Activated gamma-delta T cell (primary cell): Measurements from ENCODE around the gene ANKS3.

ENCODE experiments used
- DNase-seq: peaks from one replicate; lab custom pipeline; 2025; lab: John Stamatoyannopoulos, UW

Gene ANKS3

DNA sequence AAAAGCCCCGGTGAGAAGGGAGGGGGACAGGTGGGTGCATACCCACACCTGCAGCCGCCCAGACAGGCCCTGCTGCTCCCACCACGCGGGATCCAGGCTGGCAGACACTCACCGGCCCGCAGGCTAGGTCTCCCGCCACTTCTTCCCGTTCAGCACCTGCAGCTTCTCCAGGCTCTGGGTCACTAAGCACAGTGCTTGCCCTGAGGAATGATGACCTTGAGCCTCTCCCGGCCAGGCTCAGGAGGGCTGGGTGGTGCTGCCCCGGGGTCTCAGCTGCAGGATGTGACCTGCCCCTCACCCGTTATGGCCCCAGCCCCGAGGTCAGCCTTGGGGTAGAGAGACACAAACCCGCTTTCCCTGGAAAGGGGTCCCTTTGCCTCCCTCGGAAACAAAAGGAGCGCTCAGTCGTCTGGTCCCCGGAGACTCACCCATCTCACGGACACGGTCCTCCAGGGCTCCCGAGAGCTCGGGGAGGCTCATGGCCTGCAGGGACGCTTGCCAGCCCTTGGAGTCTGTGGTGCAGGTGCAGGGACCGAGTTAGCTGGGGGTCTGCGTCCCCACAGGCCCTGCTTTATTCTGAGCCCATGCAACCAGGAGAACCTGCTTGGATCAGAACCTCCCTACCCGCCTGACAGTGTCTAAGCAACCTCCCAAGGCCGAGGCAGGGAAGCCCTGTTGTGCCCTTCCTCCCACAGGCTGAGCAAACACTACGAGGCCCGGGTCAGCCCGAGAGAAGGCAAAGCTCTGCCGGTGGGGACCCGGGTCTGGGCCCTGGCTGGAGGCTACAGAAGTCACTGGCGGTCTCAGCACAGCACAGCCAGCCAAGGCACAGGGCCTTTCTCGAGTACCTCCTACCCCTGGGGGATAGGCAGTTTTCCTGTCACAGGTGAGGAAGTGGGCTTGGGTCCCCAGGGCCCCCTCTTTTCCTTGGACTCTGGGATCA, 36.9 kb downstream of the ANKS3 start:
- DNase-seq: no peak

- no peak for DNase-seq
Observed at GRCh38 chr16:4696172-4696904, 37.7 kb downstream of the ANKS3 start.

- DNase-seq: no peak
Observed at GRCh38 chr16:4695473-4696171, 38.4 kb downstream of the ANKS3 start.

DNA sequence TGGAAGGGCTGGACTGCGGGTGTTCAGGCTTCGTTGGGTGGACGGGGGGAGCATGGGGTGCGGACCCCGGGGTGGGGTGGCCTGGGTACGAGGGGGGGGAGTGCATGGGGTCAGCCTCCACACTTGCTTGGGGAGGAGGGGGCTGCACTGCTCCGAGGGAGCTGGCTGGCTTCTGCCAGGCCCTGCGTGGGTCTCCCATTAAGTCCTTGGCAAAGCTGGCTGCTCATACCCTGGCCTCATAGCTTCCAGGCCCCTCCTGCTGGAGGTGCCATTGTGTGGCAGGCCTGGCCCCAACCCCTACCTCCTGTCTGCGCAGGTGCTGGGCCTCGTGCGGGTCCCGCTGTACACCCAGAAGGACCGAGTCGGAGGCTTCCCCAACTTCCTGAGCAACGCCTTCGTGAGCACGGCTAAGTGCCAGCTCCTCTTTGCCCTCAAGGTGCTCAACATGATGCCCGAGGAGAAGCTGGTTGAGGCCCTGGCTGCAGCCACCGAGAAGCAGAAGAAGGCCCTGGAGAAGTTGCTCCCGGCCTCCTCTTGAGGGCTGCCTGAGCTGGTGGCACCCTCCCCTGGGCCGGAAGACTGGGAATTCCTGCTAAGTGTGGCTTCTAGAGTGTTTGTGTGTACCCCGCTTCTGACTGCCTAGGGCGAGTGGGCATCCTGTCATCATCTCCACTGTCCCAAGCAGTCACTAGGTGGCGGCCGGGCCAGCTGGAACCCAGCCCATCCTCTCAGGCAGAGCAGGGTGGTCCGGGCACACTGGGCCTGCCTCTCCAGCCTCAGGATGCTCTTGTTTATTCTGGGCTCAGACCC, 39.2 kb downstream of the ANKS3 start:
- DNase-seq: no peak

DNA sequence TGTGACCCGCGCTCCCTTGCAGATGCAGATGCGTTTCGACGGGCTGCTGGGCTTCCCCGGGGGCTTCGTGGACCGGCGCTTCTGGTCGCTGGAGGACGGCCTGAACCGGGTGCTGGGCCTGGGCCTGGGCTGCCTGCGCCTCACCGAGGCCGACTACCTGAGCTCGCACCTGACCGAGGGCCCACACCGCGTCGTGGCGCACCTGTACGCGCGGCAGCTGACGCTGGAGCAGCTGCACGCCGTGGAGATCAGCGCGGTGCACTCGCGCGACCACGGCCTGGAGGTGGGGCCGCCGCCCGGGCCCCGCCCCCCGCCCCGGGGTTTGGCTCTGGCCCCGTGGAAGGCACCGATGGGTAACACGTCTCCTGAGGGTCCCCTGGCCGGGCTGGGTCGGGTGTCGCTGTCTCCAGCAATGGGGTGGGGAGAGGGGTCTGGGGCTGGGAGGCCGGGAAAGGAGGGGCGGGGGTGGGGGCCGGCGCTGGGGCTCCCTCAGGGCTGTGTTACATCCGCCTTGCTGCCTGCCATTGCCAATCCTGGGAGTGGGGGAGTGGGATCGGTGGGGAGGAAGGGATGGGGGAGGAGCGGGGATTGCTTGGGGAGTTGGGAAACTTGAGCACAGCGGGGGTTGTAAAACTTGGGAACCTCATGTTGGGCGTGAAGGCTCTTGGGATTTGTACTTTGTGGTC, 40.0 kb downstream of the ANKS3 start:
- peak; percentile 35 for DNase-seq

GRCh38 chr16:4693296-4693955, 40.6 kb downstream of the ANKS3 start, which contains the start of gene NUDT16L1:
Gene NUDT16L1, plus strand, starts transcription at chr16:4693562. Its CDS starts 165 bp downstream, at chr16:4693727.
- peak; percentile 97 for DNase-seq

GRCh38 chr16:4692460-4693295, 41.4 kb downstream of the ANKS3 start:
- DNase-seq: no peak

DNA sequence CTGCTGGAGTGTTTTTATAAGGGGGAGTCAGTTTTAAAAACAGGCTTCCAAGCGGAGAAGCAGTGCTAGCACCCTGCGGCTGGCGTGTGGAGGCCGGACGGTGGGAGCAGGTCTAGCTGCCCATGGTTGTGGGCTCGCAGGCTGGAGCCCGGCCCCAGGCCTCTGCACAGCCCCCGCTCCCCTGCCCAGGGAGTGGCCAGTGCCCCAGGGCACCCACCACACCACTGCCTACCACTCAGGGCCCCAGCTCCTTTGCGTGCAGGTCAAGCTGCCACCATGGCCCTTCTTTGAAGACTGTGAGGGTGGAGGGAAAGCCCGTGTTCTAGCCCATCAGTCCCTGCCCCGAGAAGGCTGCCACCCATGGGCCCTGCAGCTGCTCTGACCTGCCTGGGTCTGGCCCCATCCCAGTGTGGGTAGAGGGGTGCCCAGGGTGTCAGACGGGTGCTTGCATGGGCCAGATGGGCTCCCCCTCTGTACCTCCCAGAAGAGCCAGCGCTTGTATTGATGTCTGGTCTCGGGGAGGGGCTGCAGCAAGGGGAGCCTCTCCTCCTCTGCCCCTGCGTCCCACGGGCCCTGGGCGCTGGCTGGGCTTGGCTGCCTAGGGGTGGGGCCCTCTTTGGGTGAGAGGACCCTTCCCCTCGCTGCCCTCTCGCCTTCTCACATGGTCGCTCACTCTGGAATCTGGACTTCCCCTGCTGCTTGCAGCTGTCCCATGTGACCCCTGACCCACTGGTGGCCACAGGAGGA, 42.2 kb downstream of the ANKS3 start:
- no peak for DNase-seq

DNA sequence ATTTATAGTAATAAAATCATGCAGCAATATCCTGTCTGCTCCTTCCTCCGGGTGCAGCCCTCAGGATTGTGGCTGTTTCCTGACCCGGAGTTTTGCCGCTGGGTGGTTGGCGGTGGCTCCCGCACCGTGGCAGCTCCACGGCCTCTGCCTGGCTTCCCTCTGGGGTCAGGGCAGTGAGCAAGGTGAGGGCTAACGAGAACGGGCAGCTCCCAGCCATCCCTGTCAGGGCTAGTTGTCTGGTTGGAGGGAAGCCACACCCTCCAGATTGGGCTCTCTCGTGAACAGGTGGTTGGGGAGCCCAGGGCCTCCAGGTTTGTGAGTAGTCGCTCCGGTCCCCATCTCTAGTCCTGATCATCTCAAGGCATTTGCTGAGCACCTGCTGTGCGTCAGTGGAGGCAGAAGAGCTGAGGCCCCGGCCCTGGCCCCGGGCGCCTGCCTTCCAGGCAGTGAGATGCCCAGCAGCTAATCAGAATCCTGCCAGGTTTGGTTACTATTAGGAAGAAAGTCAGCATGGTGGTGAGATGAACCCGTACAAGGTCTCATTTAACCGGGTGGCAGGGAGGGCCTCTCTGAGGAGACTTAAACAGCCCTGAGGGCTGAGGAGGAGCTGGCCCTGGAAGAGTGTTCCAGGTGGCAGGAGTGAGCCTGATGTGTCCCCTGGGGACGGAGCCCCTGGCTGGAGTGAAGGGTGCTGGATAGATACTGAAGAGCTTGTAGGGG, 43.0 kb downstream of the ANKS3 start:
- no peak for DNase-seq

GRCh38 chr16:4689864-4690704, 44.0 kb downstream of the ANKS3 start:
- DNase-seq: no peak

GRCh38 chr16:4689091-4689671, 44.9 kb downstream of the ANKS3 start:
- DNase-seq: no peak

DNA sequence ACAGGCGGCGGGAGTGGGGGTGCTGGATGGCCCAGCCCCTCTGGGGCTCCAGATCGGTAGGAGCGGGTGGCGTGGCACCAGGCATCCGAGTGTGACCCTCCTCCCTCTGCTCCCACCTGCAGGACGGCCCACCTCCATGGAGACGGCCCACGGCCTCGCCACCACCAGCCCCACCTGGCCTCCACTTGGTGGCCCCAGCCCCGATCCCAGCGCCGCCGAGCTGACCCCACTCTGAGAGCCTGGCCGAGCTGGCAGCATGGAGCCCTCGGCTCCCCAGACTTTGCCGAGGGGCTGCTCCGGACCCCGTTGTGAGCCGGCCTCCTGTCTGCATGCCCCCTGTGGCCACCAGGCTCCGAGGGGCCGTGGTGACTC, 45.4 kb downstream of the ANKS3 start:
- no peak for DNase-seq

DNA sequence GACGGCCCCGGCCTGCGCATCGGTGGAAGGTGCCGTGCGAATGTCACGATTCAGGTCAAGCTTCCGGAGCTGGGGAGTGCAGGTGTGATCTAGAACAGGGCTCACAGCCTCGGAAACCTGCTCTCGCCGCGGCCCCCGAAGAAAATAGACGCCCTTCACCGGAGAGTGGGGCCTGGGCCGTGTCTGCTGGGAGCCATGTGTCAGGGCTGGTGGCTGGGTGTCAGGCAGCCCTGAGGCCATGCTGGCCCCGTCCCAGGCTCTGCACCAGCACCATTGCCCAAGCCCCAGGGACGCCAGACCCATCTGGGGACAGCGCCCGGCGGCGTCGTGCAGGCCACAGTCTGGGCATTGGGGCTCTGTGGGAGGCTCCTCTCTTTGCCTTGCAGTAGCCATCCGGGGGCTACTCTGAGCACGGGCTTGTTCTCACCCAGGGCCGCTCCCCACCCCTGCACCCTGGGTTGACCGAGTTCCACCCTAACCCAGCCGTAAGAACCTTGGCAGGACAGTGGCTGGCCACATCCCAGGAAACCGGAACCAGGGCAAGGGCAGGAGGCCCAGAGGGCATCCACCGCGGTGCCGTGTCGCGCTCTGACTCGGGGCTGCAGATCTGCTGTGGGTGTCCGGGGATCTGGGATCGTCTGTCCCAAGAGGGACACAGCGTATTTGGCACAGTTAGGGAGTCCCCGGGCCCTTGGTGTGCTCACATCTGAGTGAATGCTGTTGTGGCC, 46.0 kb downstream of the ANKS3 start:
- no peak for DNase-seq

DNA sequence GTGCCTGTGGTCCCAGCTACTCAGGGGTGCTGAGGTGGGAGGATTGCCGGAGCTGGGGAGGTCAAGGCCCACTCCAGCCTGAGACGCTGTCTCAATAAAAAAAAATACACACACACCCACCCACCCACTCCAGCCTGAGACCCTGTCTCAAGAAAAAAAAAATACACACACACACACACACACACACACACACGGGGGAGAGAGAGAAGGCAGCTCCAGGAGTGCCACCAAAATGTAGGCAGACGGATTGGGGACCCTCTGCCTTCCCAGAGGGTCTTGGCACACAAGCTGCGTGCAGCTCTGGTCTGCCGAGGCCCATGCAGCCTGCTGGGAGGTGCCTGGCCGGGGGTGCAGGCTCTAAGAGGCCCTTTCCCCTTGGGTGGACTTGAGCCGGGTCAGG, 46.7 kb downstream of the ANKS3 start:
- no peak for DNase-seq

DNA sequence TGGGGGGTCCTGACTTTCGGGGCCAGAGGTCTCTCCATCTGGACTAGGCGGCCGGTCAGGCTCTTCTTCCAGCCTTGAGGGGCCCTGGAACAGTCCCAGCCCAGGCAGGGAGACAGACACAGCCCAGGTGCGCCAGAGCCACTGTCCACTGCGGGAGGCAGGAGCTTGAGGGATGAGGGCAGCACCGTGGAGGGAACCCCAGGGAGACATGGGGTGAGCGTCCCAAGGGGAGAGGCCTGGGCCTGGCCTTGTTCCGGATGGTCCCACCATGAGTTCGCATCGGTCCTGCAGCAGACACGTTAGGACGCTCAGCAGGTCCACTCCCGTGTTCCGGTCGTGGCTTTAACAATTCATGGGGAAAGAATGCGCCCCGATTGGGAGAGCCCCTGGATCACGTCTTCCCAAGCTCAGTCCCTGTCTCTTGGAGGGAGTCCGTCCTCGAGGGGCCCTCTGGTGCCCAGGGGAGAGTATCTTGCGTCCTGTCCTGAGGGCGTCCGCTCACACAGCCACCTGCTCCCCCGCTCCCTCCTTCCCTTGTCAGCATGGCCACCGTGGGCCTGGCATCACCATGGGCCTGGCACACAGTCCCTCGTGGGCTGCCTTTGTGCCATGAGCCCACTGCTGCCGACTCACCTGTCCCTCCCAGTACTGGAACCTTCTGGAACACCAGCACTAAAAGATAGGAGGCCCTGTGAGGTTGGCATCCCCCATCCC, 47.4 kb downstream of the ANKS3 start:
- no peak for DNase-seq
